HL-60 (cell line): Measurements from ENCODE around the gene ATP8A2.

Experiments used
- DNase-seq, 2 experiments: peaks; one replicate each; pipeline ENCODE4 v3.0.0-alpha.2; 2010 to 2020; ENCODE audit warnings: low read depth in 1 of 2, low spot score in 1 of 2
- H3K27ac ChIP-seq: fragments of 250-450 bp; sonication (Bioruptor Pico); replicated peaks from 2 replicates; pipeline ENCODE4 v1.5.1; 2020; ENCODE audit warnings: mild to moderate bottlenecking, moderate library complexity
- H3K27me3 ChIP-seq: fragments of 250-450 bp; sonication (Bioruptor Pico); 2 replicates; pipeline ENCODE4 v1.5.1; 2021; ENCODE audit warnings: mild to moderate bottlenecking, moderate library complexity; ENCODE audit not compliant: insufficient read depth, poor library complexity, severe bottlenecking
- H3K4me3 ChIP-seq: replicated peaks from 2 replicates; pipeline ENCODE4 v1.5.1; 2011; ENCODE audit warnings: mild to moderate bottlenecking, control low read depth, low read length; ENCODE audit not compliant: insufficient read depth
- CTCF ChIP-seq: IDR thresholded peaks from one replicate; pipeline ENCODE4 v1.5.1; 2011; ENCODE audit warnings: low read length, control low read depth, inconsistent platforms; ENCODE audit not compliant: insufficient read depth
- GABPA ChIP-seq: IDR thresholded peaks from 2 replicates; pipeline ENCODE4 v1.6.1; 2012; ENCODE audit warnings: low read depth
- POLR2AphosphoS5 ChIP-seq: IDR thresholded peaks from 2 replicates; pipeline ENCODE4 v1.6.1; 2012; ENCODE audit warnings: low read depth
- REST ChIP-seq: IDR thresholded peaks from 2 replicates; pipeline ENCODE4 v1.6.1; 2012; ENCODE audit warnings: low read depth; ENCODE audit not compliant: insufficient replicate concordance
- SPI1 ChIP-seq: IDR thresholded peaks from 2 replicates; pipeline ENCODE4 v1.6.1; 2012; ENCODE audit warnings: low read depth, mild to moderate bottlenecking, borderline replicate concordance

The ATP8A2 gene

GRCh38 chr13:25384758-25385410, 13.1 kb downstream of the ATP8A2 start:
- H3K4me3 ChIP-seq: no peak overlapping the region
- H3K27me3 ChIP-seq: peaks cover 12% of the 10 kb centered on the region
- no peak for DNase-seq
- no peak for TF ChIP-seq REST
- TF ChIP-seq CTCF: no peak
- no peak for TF ChIP-seq SPI1
- no peak for TF ChIP-seq GABPA
- no peak for TF ChIP-seq POLR2AphosphoS5
- no peak overlapping the region for H3K27ac ChIP-seq

GRCh38 chr13:25391932-25392331, 20.2 kb downstream of the ATP8A2 start:
- Histone ChIP-seq H3K27me3 (no peaks in the 10 kb centered on the region), H3K4me3 (no peak overlapping the region), H3K27ac (no peak overlapping the region)
- TF ChIP-seq CTCF (no peak), REST (no peak), POLR2AphosphoS5 (no peak), SPI1 (no peak), GABPA (no peak)
- no peak for DNase-seq

- Histone ChIP-seq H3K27me3 (no peaks in the 10 kb centered on the region), H3K27ac (no peak overlapping the region), H3K4me3 (no peak overlapping the region)
- no peak for DNase-seq
- no peak for TF ChIP-seq GABPA
- TF ChIP-seq POLR2AphosphoS5: no peak
- no peak for TF ChIP-seq CTCF
- TF ChIP-seq SPI1: no peak
- no peak for TF ChIP-seq REST
These were observed 22.8 kb downstream of the ATP8A2 start for GRCh38 chr13:25394402-25395060.
